ENCODE results near the gene CNTN4.

CNTN4 gene

DNA sequence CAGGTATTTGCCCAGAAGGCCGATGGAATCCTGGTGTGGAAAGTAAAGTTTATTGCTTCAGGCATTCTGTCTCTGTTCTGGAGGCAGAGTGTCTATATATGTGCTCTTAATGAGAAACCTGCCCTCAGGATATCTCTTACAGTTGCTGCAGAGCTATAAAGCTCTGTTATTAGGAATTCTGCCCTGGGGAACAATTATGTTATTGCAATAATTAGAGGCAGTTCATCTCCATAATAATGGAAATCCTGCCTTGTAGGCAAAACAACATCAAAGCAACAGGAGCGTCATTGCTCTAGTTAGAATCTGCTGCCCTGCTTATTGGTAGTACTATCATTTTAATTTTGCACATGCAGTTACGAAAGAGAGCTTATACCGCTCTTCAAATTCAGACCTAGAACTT lies 835.9 kb downstream of the CNTN4 start:
- no peak overlapping the region for H2AFZ ChIP-seq (ENCODE audit: low read depth, low read length)
- no peak for TF ChIP-seq EZH2 (IDR thresholded peaks at IDR 0.05; ENCODE audit: borderline replicate concordance, low read depth, low read length, severe bottlenecking)
- TF ChIP-seq, protein P1, sequence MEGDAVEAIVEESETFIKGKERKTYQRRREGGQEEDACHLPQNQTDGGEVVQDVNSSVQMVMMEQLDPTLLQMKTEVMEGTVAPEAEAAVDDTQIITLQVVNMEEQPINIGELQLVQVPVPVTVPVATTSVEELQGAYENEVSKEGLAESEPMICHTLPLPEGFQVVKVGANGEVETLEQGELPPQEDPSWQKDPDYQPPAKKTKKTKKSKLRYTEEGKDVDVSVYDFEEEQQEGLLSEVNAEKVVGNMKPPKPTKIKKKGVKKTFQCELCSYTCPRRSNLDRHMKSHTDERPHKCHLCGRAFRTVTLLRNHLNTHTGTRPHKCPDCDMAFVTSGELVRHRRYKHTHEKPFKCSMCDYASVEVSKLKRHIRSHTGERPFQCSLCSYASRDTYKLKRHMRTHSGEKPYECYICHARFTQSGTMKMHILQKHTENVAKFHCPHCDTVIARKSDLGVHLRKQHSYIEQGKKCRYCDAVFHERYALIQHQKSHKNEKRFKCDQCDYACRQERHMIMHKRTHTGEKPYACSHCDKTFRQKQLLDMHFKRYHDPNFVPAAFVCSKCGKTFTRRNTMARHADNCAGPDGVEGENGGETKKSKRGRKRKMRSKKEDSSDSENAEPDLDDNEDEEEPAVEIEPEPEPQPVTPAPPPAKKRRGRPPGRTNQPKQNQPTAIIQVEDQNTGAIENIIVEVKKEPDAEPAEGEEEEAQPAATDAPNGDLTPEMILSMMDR (IDR thresholded peaks at IDR 0.05; ENCODE audit: borderline replicate concordance, extremely low read depth, low read length, poor library complexity, severe bottlenecking), result no peak

DNA sequence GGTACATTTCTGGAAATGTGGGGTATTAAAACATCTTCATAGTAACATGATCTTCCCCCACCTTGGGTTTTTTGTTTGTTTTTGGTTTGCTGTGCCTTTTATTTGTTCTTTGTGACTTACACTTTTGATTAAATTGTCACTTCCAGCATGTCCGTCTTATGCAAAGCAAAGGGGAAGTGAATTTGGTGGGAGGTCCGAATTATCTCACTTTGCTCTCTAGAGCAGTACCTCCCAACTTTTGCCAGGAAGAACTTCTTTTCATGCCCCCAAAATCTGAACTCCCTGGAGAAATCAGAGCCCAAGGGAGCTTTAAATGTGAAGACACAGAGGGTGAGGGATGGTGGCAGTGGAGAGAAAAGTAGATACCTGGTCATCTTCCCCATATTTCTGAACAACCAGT lies 838.4 kb downstream of the CNTN4 start:
- H3K27me3 ChIP-seq (ENCODE audit: insufficient read depth, low read length, poor library complexity), result no peaks in the 10 kb centered on the region
- no peak overlapping the region for H3K4me2 ChIP-seq (ENCODE audit: insufficient read depth, low read length)
- ATAC-seq (ENCODE audit: insufficient read depth, low read depth) (no peak), DNase-seq (no peak)
- H3K9me3 ChIP-seq (ENCODE audit: insufficient read depth, low read length, severe bottlenecking), result no peaks in the 10 kb centered on the region
- no peak overlapping the region for H2AFZ ChIP-seq (ENCODE audit: low read depth, low read length)
- H3K4me1 ChIP-seq (ENCODE audit: insufficient read depth, low read length), result no peaks in the 10 kb centered on the region
- no peak overlapping the region for H3K27ac ChIP-seq (ENCODE audit: low read length)
- H3K4me3 ChIP-seq (ENCODE audit: low read depth in 1 of 2, low read length in 2 of 2), result no peak overlapping the region
- H3K36me3 ChIP-seq (ENCODE audit: insufficient read depth, low read length), result no peaks in the 10 kb centered on the region
- no peaks in the 10 kb centered on the region for H4K20me1 ChIP-seq (ENCODE audit: insufficient read depth, low read length)
- no peaks in the 10 kb centered on the region for H3K79me2 ChIP-seq (ENCODE audit: insufficient read depth, low read length)
- no peak overlapping the region for H3K9ac ChIP-seq (ENCODE audit: low read depth, low read length)
- TF ChIP-seq, protein P1 (IDR thresholded peaks at IDR 0.05; ENCODE audit: borderline replicate concordance, extremely low read depth, low read length, poor library complexity, severe bottlenecking), result no peak
- no peak for TF ChIP-seq EZH2 (IDR thresholded peaks at IDR 0.05; ENCODE audit: borderline replicate concordance, low read depth, low read length, severe bottlenecking)

More for the DNA sequence above, 835.9 kb downstream of the CNTN4 start:
- no peaks in the 10 kb centered on the region for H3K9me3 ChIP-seq (ENCODE audit: insufficient read depth, low read length, severe bottlenecking)
- no peak overlapping the region for H3K9ac ChIP-seq (ENCODE audit: low read depth, low read length)
- H3K79me2 ChIP-seq (ENCODE audit: insufficient read depth, low read length), result no peaks in the 10 kb centered on the region
- H4K20me1 ChIP-seq (ENCODE audit: insufficient read depth, low read length), result no peaks in the 10 kb centered on the region
- no peak overlapping the region for H3K4me3 ChIP-seq (ENCODE audit: low read depth in 1 of 2, low read length in 2 of 2)
- no peaks in the 10 kb centered on the region for H3K27me3 ChIP-seq (ENCODE audit: insufficient read depth, low read length, poor library complexity)
- no peaks in the 10 kb centered on the region for H3K36me3 ChIP-seq (ENCODE audit: insufficient read depth, low read length)
- DNase-seq (no peak), ATAC-seq (ENCODE audit: insufficient read depth, low read depth) (no peak)
- H3K27ac ChIP-seq (ENCODE audit: low read length), result no peak overlapping the region
- H3K4me1 ChIP-seq (ENCODE audit: insufficient read depth, low read length), result no peaks in the 10 kb centered on the region
- H3K4me2 ChIP-seq (ENCODE audit: insufficient read depth, low read length), result no peak overlapping the region

DNA sequence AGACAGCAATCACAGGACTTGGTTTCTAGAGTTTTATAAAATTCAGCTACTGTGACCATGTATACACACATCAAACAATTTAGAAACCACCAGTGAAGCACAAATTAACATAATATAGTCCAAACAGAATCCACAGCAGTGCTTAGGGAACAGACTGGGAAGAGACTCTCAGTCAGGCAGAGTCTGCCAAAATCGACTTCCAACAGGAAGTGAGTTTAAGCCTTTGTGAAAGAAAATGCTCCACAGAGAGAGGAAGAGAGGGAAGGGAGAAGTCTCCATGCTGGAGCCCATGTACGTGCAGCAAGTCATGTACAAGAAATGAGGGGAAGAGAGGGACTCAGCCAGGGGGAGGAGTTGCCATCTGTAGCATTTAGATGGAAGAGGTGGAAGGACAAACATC lies 838.9 kb downstream of the CNTN4 start:
- DNase-seq (no peak), ATAC-seq (ENCODE audit: insufficient read depth, low read depth) (no peak)
- H3K4me1 ChIP-seq (ENCODE audit: insufficient read depth, low read length), result no peaks in the 10 kb centered on the region
- H3K4me3 ChIP-seq (ENCODE audit: low read depth in 1 of 2, low read length in 2 of 2), result no peak overlapping the region
- no peak overlapping the region for H3K27ac ChIP-seq (ENCODE audit: low read length)
- no peaks in the 10 kb centered on the region for H3K79me2 ChIP-seq (ENCODE audit: insufficient read depth, low read length)
- no peak for TF ChIP-seq EZH2 (IDR thresholded peaks at IDR 0.05; ENCODE audit: borderline replicate concordance, low read depth, low read length, severe bottlenecking)
- TF ChIP-seq, protein P1 (IDR thresholded peaks at IDR 0.05; ENCODE audit: borderline replicate concordance, extremely low read depth, low read length, poor library complexity, severe bottlenecking), result no peak
- no peak overlapping the region for H3K4me2 ChIP-seq (ENCODE audit: insufficient read depth, low read length)
- H3K9me3 ChIP-seq (ENCODE audit: insufficient read depth, low read length, severe bottlenecking), result no peaks in the 10 kb centered on the region
- no peaks in the 10 kb centered on the region for H3K36me3 ChIP-seq (ENCODE audit: insufficient read depth, low read length)
- H2AFZ ChIP-seq (ENCODE audit: low read depth, low read length), result no peak overlapping the region
- H3K9ac ChIP-seq (ENCODE audit: low read depth, low read length), result no peak overlapping the region
- H3K27me3 ChIP-seq (ENCODE audit: insufficient read depth, low read length, poor library complexity), result no peaks in the 10 kb centered on the region
- H4K20me1 ChIP-seq (ENCODE audit: insufficient read depth, low read length), result no peaks in the 10 kb centered on the region

DNA sequence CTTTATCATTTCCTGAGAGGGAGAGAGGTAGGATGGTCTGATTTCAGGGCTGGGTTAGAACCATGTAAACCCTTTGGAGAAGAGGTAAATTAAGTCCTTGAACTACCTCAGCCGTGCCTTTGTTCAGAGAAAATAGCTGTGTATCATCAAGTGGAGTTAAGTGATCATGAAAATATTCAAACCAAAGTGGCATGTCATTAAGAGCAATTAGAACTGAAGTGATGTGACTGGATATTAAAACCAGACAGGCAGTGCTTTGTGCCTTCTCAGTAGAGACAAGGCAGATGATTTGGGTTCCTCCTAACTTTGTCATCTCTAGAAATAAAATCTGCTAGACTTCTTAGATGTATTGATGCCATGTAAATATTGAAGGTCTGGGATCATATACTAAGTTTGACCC lies 840.0 kb downstream of the CNTN4 start:
- TF ChIP-seq, protein P1 (IDR thresholded peaks at IDR 0.05; ENCODE audit: borderline replicate concordance, extremely low read depth, low read length, poor library complexity, severe bottlenecking), result no peak
- no peak for TF ChIP-seq EZH2 (IDR thresholded peaks at IDR 0.05; ENCODE audit: borderline replicate concordance, low read depth, low read length, severe bottlenecking)
- no peak overlapping the region for H3K9ac ChIP-seq (ENCODE audit: low read depth, low read length)
- H3K4me3 ChIP-seq (ENCODE audit: low read depth in 1 of 2, low read length in 2 of 2), result no peak overlapping the region
- ATAC-seq (ENCODE audit: insufficient read depth, low read depth) (no peak), DNase-seq (no peak)
- H3K79me2 ChIP-seq (ENCODE audit: insufficient read depth, low read length), result no peaks in the 10 kb centered on the region
- no peaks in the 10 kb centered on the region for H3K27me3 ChIP-seq (ENCODE audit: insufficient read depth, low read length, poor library complexity)
- no peaks in the 10 kb centered on the region for H3K4me1 ChIP-seq (ENCODE audit: insufficient read depth, low read length)
- H3K36me3 ChIP-seq (ENCODE audit: insufficient read depth, low read length), result no peaks in the 10 kb centered on the region
- H3K4me2 ChIP-seq (ENCODE audit: insufficient read depth, low read length), result no peak overlapping the region
- no peaks in the 10 kb centered on the region for H3K9me3 ChIP-seq (ENCODE audit: insufficient read depth, low read length, severe bottlenecking)
- no peaks in the 10 kb centered on the region for H4K20me1 ChIP-seq (ENCODE audit: insufficient read depth, low read length)
- H2AFZ ChIP-seq (ENCODE audit: low read depth, low read length), result no peak overlapping the region
- H3K27ac ChIP-seq (ENCODE audit: low read length), result no peak overlapping the region

All from DND-41 (cell line).